ENCODE results near the gene ERFL.

Gene ERFL

DNA sequence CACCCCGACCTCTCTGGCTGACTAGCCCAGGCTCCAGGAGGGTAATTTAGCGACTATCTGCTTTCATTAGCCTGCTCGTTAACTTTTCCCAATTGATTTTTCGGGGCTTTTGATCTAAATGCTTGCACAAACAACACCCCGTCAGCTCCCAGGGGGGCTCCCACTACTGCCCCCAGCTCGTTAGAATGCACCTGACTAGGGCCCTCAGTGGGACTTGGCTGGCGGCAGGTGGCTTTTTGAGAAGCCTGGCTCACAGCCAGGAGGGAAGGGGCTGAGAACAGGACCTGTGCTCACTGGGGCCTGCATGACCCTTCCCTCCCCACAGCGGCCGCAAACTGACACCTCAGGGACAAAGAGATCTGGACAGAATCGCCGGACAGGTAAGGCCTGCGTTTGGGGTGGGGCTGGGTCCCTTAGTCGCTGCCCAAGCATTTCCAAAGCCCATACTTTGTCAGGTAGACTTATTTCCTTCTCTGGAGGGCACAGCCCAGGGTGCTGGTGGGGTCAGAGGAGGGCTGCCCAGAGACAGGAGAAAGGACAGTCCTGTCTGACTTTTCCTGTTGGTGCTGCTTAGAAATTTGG, 58.8 kb downstream of the ERFL start (continued):
- TF ChIP-seq ESRRG (CRISPR knock-in tag; IDR thresholded peaks at IDR 0.05) (no peak), ZFP3 (CRISPR knock-in tag; IDR thresholded peaks at IDR 0.05) (no peak), CSRNP3 (CRISPR knock-in tag; IDR thresholded peaks at IDR 0.05) (no peak), OSR1 (CRISPR knock-in tag; IDR thresholded peaks at IDR 0.05) (no peak), TCF4 (CRISPR knock-in tag; IDR thresholded peaks at IDR 0.05; ENCODE audit: borderline replicate concordance) (no peak)

- TF ChIP-seq OSR1 (CRISPR knock-in tag; IDR thresholded peaks at IDR 0.05), result no peak
- no peak for ATAC-seq
Observed at GRCh38 chr19:41868989-41869300, 59.3 kb downstream of the ERFL start.

DNA sequence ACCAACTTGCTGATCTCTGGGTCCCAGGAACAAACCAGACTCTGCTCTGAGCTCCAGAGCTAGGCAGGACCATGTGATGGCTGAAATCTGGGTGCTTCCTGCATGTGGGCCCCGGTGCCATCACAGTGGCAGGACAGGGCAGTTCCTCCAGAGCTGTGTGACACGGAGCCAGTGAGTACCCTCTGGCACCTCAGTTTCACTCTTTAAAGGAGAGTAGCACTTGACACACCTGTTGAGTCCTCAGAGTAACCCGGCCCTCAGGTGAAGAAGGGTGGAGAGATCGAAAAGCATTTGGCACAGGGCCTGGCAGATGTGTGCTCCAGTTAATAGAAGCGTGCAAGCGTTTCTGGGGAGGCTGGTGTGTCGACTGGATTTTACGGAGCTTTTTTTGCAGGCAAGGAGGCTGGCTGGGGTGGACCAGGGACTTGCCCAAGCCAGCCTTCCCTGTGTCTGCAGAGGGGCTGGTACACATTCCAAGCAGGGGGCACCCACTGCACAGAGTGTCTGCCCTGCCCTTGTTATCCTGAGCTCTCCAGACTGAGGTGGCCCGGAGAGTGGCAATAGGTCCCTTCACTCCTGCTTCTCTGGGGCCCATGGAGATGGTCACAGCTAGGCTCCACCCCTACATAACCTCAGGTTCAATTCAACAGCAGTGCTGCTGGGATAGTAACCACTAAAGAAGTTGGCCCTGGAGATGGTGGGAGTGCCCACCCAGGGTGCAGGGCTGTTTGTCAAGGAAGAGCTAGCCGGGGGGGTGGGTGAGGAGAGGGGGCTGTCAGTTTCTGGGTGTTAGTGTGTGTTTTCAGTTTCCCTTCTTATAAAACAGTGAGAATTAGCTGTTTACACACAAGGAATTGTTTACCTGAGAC, 59.9 kb downstream of the ERFL start:
- TF ChIP-seq GLIS3 (CRISPR knock-in tag; IDR thresholded peaks at IDR 0.05) (no peak), BACH2 (CRISPR knock-in tag; IDR thresholded peaks at IDR 0.05; ENCODE audit: borderline replicate concordance) (no peak)
- ATAC-seq, result no peak

GRCh38 chr19:41866284-41866683, 62.0 kb downstream of the ERFL start:
- no peak for ATAC-seq
- TF ChIP-seq GLIS3 (CRISPR knock-in tag; IDR thresholded peaks at IDR 0.05) (no peak), TCF4 (CRISPR knock-in tag; IDR thresholded peaks at IDR 0.05; ENCODE audit: borderline replicate concordance) (no peak), CSRNP3 (CRISPR knock-in tag; IDR thresholded peaks at IDR 0.05) (no peak), ZNF565 (CRISPR knock-in tag; conservative IDR thresholded peaks at IDR 0.05; ENCODE audit: low read depth) (no peak), RARB (CRISPR knock-in tag; IDR thresholded peaks at IDR 0.05) (no peak), CSDC2 (CRISPR knock-in tag; IDR thresholded peaks at IDR 0.05) (no peak)
- TF ChIP-seq, protein P1, sequence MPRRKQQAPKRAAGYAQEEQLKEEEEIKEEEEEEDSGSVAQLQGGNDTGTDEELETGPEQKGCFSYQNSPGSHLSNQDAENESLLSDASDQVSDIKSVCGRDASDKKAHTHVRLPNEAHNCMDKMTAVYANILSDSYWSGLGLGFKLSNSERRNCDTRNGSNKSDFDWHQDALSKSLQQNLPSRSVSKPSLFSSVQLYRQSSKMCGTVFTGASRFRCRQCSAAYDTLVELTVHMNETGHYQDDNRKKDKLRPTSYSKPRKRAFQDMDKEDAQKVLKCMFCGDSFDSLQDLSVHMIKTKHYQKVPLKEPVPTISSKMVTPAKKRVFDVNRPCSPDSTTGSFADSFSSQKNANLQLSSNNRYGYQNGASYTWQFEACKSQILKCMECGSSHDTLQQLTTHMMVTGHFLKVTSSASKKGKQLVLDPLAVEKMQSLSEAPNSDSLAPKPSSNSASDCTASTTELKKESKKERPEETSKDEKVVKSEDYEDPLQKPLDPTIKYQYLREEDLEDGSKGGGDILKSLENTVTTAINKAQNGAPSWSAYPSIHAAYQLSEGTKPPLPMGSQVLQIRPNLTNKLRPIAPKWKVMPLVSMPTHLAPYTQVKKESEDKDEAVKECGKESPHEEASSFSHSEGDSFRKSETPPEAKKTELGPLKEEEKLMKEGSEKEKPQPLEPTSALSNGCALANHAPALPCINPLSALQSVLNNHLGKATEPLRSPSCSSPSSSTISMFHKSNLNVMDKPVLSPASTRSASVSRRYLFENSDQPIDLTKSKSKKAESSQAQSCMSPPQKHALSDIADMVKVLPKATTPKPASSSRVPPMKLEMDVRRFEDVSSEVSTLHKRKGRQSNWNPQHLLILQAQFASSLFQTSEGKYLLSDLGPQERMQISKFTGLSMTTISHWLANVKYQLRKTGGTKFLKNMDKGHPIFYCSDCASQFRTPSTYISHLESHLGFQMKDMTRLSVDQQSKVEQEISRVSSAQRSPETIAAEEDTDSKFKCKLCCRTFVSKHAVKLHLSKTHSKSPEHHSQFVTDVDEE (CRISPR knock-in tag; IDR thresholded peaks at IDR 0.05), result no peak
- TF ChIP-seq, protein P2, sequence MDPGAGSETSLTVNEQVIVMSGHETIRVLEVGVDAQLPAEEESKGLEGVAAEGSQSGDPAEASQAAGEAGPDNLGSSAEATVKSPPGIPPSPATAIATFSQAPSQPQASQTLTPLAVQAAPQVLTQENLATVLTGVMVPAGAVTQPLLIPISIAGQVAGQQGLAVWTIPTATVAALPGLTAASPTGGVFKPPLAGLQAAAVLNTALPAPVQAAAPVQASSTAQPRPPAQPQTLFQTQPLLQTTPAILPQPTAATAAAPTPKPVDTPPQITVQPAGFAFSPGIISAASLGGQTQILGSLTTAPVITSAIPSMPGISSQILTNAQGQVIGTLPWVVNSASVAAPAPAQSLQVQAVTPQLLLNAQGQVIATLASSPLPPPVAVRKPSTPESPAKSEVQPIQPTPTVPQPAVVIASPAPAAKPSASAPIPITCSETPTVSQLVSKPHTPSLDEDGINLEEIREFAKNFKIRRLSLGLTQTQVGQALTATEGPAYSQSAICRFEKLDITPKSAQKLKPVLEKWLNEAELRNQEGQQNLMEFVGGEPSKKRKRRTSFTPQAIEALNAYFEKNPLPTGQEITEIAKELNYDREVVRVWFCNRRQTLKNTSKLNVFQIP (CRISPR knock-in tag; IDR thresholded peaks at IDR 0.05; ENCODE audit: borderline replicate concordance, low read depth), result no peak

GRCh38 chr19:41864374-41864773, 63.9 kb downstream of the ERFL start:
- TF ChIP-seq ZNF565 (CRISPR knock-in tag; conservative IDR thresholded peaks at IDR 0.05; ENCODE audit: low read depth), result no peak
- no peak for TF ChIP-seq PPARA (CRISPR knock-in tag; IDR thresholded peaks at IDR 0.05; ENCODE audit: borderline replicate concordance)
- TF ChIP-seq OSR1 (CRISPR knock-in tag; IDR thresholded peaks at IDR 0.05), result no peak
- TF ChIP-seq ZNF70 (CRISPR knock-in tag; IDR thresholded peaks at IDR 0.05), result no peak
- TF ChIP-seq ZFP3 (CRISPR knock-in tag; IDR thresholded peaks at IDR 0.05), result no peak
- TF ChIP-seq ISL1 (CRISPR knock-in tag; IDR thresholded peaks at IDR 0.05), result no peak
- TF ChIP-seq CREB5 (CRISPR knock-in tag; IDR thresholded peaks at IDR 0.05; ENCODE audit: low read depth), result no peak
- no peak for TF ChIP-seq BACH2 (CRISPR knock-in tag; IDR thresholded peaks at IDR 0.05; ENCODE audit: borderline replicate concordance)
- TF ChIP-seq TCF4 (CRISPR knock-in tag; IDR thresholded peaks at IDR 0.05; ENCODE audit: borderline replicate concordance), result no peak
- TF ChIP-seq ARNTL (CRISPR knock-in tag; IDR thresholded peaks at IDR 0.05; ENCODE audit: borderline replicate concordance, low read depth), result no peak
- TF ChIP-seq ZFP30 (CRISPR knock-in tag; IDR thresholded peaks at IDR 0.05), result no peak
- no peak for TF ChIP-seq TOX (CRISPR knock-in tag; IDR thresholded peaks at IDR 0.05; ENCODE audit: borderline replicate concordance)
- TF ChIP-seq CSDC2 (CRISPR knock-in tag; IDR thresholded peaks at IDR 0.05), result no peak
- no peak for TF ChIP-seq ZNF8 (CRISPR knock-in tag; IDR thresholded peaks at IDR 0.05)
- ATAC-seq, result no peak

All from SK-N-SH treated with all-trans-retinoic acid at 6 μM for 48 hours (cell line).